Measurements from ENCODE around the gene CDYL2.

Gene CDYL2

DNA sequence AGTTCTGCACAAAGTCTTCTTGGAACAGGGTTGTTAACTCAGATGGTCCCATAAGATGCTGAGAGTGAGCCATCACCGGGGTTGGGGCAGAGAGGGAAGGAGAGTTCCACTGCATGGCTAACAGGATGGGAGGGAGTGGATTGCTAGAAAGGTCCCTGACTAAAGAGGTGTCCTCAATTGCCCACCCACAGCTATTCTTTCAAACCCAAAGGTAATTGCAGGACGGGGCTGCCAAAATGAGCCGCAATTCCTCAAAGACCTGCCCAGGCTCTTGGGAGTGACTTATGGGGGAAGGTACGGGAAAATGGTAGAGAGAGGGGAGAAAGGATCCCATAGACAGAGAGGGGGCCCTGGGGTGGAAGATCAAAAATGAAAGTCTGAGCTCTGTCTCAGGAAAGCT lies 203.2 kb downstream of the CDYL2 start:
- DNase-seq (ENCODE audit: low read depth in 2 of 2, low spot score in 1 of 2): no peak

- no peak for DNase-seq (ENCODE audit: low read depth in 2 of 2, low spot score in 1 of 2)
Observed at GRCh38 chr16:80599466-80599865, 204.9 kb downstream of the CDYL2 start.

GRCh38 chr16:80596507-80597207 lies 207.7 kb downstream of the CDYL2 start:
- no peak for DNase-seq (ENCODE audit: low read depth in 2 of 2, low spot score in 1 of 2)

DNA sequence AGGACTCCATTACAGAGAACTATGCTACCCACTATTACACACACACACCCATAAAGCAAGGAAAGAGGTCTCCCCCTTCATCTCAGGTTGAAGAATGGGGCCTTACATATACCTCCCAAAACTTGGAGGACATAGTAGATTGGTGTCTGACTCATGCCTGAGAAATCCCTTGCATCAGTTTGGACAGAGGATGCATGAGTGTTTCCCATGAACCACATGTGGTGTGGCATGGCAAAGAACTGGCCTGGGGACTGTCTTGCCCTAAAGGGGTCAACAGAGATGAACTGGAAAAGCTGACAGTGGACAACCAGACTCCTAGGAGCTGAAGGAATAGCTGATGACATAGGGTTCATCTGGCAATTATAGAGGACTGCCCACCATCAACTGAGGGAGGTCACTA lies 209.6 kb downstream of the CDYL2 start:
- DNase-seq (ENCODE audit: low read depth in 2 of 2, low spot score in 1 of 2): no peak

- no peak for DNase-seq (ENCODE audit: low read depth in 2 of 2, low spot score in 1 of 2)
Observed at GRCh38 chr16:80592273-80592672, 212.1 kb downstream of the CDYL2 start.

DNA sequence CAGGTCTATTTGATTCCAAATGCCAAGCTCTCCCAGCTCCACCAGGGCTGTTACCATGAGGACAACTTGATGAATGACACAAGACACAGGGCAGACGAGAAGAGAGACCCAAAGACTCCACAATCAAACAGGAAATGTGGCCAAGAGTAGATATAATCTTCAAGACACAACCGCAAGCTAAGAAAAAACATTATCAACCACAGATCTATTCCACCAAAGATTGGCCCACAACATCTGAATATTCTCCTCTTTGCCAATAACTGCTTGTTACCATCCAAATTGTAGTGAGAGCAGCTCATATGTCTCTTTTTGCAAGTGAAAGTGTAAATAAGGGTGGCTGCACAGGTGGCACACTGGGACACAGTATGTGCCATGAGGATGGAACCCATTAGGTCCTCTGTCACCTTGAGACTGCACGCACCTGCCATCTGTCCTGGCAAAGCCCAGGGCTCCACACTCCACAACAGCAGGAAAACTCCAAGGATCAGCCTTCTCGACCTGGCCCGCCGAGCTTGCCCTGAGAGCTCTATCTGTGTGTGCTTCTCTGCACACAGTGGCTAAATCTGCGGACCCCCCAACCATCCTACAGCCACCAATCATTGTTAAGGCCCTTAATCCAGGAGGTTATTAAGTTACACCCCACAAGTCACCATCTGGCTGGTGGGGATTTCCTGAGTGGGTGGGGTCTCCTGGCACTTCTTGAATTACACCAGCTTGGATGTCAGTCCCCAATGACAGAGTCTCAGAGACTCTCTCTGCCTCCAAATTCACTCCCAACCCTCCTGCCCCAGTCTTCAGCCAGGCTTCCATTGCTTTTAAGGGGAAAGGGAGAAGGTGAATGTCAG lies 213.1 kb downstream of the CDYL2 start:
- DNase-seq (ENCODE audit: low read depth in 2 of 2, low spot score in 1 of 2): no peak

DNA sequence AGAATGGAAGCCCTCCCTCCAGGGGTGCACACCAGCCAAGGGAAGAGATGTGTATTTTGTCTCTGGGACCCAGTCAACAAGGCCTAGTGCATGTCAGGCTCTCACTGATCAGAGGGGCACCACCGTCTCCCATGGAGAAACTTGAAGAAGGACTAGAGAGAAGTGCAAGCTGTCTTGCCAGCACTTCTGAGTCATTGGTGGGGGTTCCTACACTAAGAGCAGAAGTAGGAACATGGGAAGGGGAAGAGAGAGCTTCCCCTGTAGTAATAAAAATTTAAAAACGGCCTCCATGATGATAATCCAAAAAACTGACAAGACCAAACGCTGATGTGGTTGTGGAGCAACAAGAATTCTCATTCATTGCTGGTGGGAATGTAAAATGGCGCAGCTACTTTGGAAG lies 217.3 kb downstream of the CDYL2 start:
- DNase-seq (ENCODE audit: low read depth in 2 of 2, low spot score in 1 of 2): no peak

- no peak for DNase-seq (ENCODE audit: low read depth in 2 of 2, low spot score in 1 of 2)
Observed at GRCh38 chr16:80586476-80586875, 217.9 kb downstream of the CDYL2 start.

DNA sequence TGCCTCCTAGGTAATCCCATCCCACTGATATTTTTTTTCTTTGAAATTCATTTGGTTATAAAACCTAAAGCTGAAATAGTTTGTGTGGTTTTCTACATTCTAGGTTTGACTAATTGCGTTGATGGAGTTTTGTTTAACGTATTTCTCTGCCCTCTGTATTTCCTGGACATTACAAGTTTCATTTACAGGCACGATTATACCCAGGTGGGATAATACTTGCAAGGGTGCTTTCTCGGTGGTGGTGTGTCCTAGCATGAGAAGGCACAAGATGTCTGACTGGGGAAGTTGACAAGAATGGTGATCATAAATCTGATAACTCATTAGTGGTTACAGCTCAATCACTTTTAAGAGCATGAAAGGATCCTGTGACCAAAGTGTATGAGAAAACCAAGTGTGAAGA lies 218.6 kb downstream of the CDYL2 start:
- no peak for DNase-seq (ENCODE audit: low read depth in 2 of 2, low spot score in 1 of 2)

DNA sequence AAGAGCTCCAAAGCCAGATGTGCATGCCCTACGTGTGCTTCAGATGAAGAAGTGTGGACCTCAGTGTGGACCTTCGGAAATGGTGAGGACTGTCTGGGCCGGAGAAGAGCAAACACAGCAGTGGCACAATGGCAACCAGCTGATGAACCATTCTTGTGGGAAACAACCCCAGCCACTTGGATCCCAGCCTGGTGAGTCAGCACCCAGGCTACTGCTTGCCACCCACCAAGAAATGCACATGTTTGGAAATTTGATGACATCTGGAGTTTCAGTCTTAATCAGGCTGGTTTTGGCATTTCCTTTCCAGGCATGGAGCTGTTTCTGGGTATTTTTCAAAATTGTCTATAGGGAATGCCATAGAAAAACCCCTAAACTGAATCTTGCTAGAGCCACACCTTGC lies 220.9 kb downstream of the CDYL2 start:
- DNase-seq (ENCODE audit: low read depth in 2 of 2, low spot score in 1 of 2): no peak

GRCh38 chr16:80580109-80580832 lies 224.1 kb downstream of the CDYL2 start:
- DNase-seq (ENCODE audit: low read depth in 2 of 2, low spot score in 1 of 2): peak in 1 of 2 donors; percentile 31

DNA sequence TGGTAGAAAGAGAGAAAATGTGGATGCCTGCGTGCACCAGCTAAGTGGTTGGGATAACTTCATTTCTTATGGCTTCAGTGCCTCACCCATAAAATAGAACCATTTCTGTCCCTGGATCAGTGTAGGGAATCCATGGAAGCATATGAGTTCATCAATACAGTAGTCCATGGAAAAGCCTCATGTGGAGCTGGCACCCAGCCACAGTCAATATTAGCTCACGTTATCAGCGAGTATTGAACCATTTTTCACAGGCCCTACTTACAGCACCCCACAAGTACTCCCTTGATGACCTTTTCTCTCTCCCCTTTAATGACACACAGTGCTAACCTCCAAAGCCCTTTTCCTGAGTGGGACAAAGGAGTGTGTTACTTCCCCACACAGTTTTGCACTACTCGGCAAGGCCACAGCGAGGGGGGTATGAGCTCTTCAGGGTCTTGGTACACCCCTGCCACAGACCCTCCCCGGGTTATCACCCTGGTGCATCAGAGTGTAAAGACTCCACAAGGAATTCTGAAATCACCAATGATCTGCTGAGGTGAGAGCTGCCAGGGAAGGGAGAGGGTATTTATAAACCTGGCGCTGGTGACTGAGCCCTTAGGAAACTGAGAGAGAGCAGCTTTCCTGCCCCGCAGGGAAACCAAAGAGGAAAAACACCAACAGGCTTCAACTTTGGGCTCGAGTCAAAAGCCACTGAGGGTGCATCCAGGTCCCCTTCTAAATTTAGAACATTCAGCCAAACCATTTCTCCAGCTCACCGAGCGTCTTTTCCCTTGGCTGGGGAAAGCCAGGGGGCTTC lies 226.7 kb downstream of the CDYL2 start:
- no peak for DNase-seq (ENCODE audit: low read depth in 2 of 2, low spot score in 1 of 2)

GRCh38 chr16:80576343-80576912 lies 228.0 kb downstream of the CDYL2 start:
- DNase-seq (ENCODE audit: low read depth in 2 of 2, low spot score in 1 of 2): no peak

GRCh38 chr16:80573700-80574120 lies 230.7 kb downstream of the CDYL2 start:
- DNase-seq (ENCODE audit: low read depth in 2 of 2, low spot score in 1 of 2): no peak

DNA sequence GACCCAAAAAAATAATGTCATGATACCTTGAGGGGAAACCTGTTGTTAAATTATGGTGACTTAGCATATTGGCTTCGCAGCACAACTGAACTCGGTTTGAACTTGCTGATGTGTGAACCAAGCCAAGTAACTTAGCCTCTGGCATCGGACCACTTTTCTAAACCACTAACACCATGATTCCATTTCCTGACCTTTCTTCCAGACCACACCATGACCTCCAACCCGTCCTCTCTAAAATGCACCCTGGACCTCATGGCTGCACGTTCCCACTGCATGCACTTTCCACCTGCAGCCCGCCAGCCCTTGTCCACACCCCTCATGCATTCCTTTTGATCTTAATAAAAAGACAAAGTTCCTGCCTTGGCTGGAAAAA lies 234.3 kb downstream of the CDYL2 start:
- no peak for DNase-seq (ENCODE audit: low read depth in 2 of 2, low spot score in 1 of 2)

DNA sequence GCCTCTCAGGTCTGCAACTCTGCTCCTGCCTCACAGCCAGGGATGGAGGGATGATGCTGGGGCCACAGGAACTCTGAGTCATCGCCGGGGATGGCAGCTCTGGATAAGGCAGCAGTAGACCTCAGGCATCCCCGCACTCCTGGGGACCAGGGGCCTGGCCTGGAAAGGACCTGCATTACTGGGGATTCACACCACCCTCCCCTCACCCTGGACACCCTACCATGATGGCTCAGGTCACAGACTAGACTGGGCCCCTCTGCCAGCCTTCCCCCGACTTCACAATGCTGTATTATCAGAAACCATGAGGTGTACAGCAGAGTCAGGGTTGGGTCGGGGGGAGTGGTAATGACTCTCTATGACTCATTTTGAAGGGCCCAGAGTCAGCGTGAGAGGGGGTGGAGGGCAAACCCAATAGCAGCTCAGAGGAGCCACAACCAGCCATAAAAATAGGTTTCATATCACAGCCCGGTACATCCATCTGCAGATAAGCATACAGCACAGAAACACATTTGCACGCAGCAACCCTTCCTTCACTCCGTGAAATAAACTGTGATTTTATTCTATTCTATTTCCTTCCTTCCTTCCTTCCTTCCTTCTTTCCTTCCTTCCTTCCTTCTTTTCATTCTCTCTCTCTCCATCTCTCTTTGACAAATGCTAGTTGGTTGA lies 234.8 kb downstream of the CDYL2 start:
- peak; percentile 31 to 51 for DNase-seq (ENCODE audit: low read depth in 2 of 2, low spot score in 1 of 2)

GRCh38 chr16:80564394-80564793 lies 240.0 kb downstream of the CDYL2 start:
- DNase-seq (ENCODE audit: low read depth in 2 of 2, low spot score in 1 of 2): no peak

DNA sequence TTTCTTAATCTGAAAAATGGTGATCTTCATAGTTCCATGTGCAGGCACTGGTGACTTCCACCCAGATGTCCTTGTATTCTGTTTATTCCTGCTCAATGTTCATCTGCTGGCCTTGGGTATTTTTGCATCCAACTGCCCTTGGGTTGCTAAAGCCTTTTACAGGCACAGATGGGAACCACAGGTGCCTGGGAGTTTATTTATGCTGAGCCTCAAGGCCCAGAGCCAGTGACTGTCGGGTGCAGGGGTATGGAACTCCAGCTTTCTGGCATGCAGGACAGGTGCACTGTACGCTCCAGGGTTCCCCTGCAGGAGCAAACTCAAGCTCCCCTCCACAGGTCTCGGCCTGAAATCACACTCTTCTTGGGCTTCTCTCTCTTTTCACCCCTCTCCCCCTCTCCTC lies 241.3 kb downstream of the CDYL2 start:
- no peak for DNase-seq (ENCODE audit: low read depth in 2 of 2, low spot score in 1 of 2)

DNA sequence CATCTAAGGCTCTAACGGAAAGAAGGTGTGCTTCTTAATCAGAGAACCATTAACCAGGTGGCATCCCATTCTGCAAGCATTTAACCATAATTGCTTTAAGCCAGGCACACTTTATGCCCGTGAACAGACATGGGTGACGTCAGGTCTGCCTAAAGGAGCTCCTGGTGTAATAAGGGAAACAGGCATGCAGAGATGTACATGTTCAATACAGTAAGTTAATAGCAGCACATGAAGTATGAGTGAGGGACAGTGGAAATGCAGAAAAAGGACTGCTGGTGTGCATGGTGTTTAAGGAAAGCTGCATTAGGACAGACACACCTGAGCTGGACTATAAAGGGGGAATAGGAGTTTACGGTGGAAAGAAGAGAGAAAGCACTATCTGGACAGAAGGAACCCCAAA lies 245.0 kb downstream of the CDYL2 start:
- no peak for DNase-seq (ENCODE audit: low read depth in 2 of 2, low spot score in 1 of 2)

DNA sequence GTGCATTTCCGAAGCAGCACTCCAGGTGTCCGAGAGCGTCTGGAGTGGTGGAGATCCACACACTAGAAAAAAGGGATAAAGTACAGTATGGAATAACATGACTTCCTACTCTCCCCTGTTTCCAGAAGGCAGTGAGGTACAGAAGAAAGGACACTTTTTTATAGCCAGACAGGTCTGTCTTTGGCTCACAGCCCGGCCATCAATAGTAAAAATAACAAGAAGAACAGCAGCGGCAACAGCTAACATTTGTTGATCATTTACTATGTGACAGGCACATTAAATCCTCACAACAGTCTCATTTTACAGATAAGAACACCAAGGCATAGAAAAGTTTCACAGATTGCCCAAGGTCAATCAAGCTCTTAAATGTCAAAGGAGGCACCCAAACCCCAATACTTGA lies 247.4 kb downstream of the CDYL2 start:
- no peak for DNase-seq (ENCODE audit: low read depth in 2 of 2, low spot score in 1 of 2)
